DOHH2 (cell line): ENCODE data around the gene ROR2.

Experiments
- H3F3A ChIP-seq: fragments of 200-600 bp; sonication (generic), shearing (Covaris generic); 2 replicates; pipeline ENCODE4 v1.6.0; 2016; ENCODE audit warnings: antibody characterized with exemption, mild to moderate bottlenecking; ENCODE audit not compliant: control insufficient read depth, insufficient read depth
- H3K27ac ChIP-seq: fragments of 200-600 bp; sonication (generic); 2 replicates; pipeline ENCODE4 v1.5.1; 2014; ENCODE audit warnings: low read depth, mild to moderate bottlenecking, low read length, moderate library complexity
- H3K27me3 ChIP-seq: fragments of 200-600 bp; sonication (generic); 2 replicates; pipeline ENCODE4 v1.6.1; 2014; ENCODE audit warnings: mild to moderate bottlenecking, low read length, mixed read lengths; ENCODE audit not compliant: control insufficient read depth
- H3K36me3 ChIP-seq: fragments of 200-600 bp; sonication (generic); 2 replicates; pipeline ENCODE4 v1.6.1; 2014; ENCODE audit warnings: mild to moderate bottlenecking, low read length, moderate library complexity, mixed read lengths; ENCODE audit not compliant: control insufficient read depth
- H3K4me1 ChIP-seq: fragments of 200-600 bp; sonication (generic); 2 replicates; pipeline ENCODE4 v1.6.1; 2014; ENCODE audit warnings: mild to moderate bottlenecking, low read length, mixed read lengths; ENCODE audit not compliant: control insufficient read depth
- H3K4me2 ChIP-seq: fragments of 200-600 bp; sonication (generic); 2 replicates; pipeline ENCODE4 v1.6.0; 2014; ENCODE audit warnings: mild to moderate bottlenecking, low read length, moderate library complexity
- H3K4me3 ChIP-seq: fragments of 200-600 bp; sonication (generic); 2 replicates; pipeline ENCODE4 v1.5.1; 2014; ENCODE audit warnings: mild to moderate bottlenecking, low read length, mixed read lengths
- H3K79me2 ChIP-seq: fragments of 200-600 bp; sonication (generic); 2 replicates; pipeline ENCODE4 v1.6.1; 2014; ENCODE audit warnings: mild to moderate bottlenecking, low read length, mixed read lengths; ENCODE audit not compliant: control insufficient read depth
- H3K9me2 ChIP-seq: fragments of 200-600 bp; sonication (generic); replicated peaks from 2 replicates; pipeline ENCODE4 v1.6.1; 2014; ENCODE audit warnings: mild to moderate bottlenecking, low read length, mixed read lengths; ENCODE audit not compliant: control insufficient read depth
- H3K9me3 ChIP-seq: fragments of 200-600 bp; sonication (generic); 2 replicates; pipeline ENCODE4 v1.6.1; 2014; ENCODE audit warnings: antibody characterized with exemption, low read length, mixed read lengths; ENCODE audit not compliant: control insufficient read depth, insufficient read depth
- H4K20me1 ChIP-seq: fragments of 200-600 bp; sonication (generic); 2 replicates; pipeline ENCODE4 v1.6.0; 2014; ENCODE audit warnings: low read depth, mild to moderate bottlenecking, antibody characterized with exemption, low read length, moderate library complexity; ENCODE audit not compliant: control insufficient read depth, insufficient read depth
- EZH2phosphoT487 ChIP-seq: fragments of 200-600 bp; sonication (generic); IDR thresholded peaks from 2 replicates; pipeline ENCODE4 v1.6.1; 2017; ENCODE audit warnings: borderline replicate concordance, mild to moderate bottlenecking, antibody characterized with exemption, low read length, moderate library complexity, mixed read lengths
- TF ChIP-seq, protein P1 (sequence below): fragments of 200-600 bp; sonication (generic); IDR thresholded peaks from one replicate; pipeline ENCODE4 v1.5.1; 2014; ENCODE audit warnings: antibody characterized with exemption, mild to moderate bottlenecking, low read depth, low read length; ENCODE audit not compliant: poor library complexity, severe bottlenecking

Gene ROR2

GRCh38 chr9:91789941-91790340 is 160.1 kb downstream of the ROR2 start:
- no peak for TF ChIP-seq EZH2phosphoT487
- TF ChIP-seq, protein P1, sequence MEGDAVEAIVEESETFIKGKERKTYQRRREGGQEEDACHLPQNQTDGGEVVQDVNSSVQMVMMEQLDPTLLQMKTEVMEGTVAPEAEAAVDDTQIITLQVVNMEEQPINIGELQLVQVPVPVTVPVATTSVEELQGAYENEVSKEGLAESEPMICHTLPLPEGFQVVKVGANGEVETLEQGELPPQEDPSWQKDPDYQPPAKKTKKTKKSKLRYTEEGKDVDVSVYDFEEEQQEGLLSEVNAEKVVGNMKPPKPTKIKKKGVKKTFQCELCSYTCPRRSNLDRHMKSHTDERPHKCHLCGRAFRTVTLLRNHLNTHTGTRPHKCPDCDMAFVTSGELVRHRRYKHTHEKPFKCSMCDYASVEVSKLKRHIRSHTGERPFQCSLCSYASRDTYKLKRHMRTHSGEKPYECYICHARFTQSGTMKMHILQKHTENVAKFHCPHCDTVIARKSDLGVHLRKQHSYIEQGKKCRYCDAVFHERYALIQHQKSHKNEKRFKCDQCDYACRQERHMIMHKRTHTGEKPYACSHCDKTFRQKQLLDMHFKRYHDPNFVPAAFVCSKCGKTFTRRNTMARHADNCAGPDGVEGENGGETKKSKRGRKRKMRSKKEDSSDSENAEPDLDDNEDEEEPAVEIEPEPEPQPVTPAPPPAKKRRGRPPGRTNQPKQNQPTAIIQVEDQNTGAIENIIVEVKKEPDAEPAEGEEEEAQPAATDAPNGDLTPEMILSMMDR = no peak
- no peak overlapping the region for H3K4me3 ChIP-seq
- no peak overlapping the region for H3K27ac ChIP-seq
- peaks cover 6% of the 10 kb centered on the region; the same call in 1 of the 2 replicates for H3K27me3 ChIP-seq
- no peaks in the 10 kb centered on the region for H3F3A ChIP-seq
- no peaks in the 10 kb centered on the region for H3K4me1 ChIP-seq
- no peaks in the 10 kb centered on the region for H3K79me2 ChIP-seq
- no peaks in the 10 kb centered on the region for H3K9me3 ChIP-seq
- no peaks in the 10 kb centered on the region for H3K9me2 ChIP-seq
- H3K36me3 ChIP-seq = no peaks in the 10 kb centered on the region
- no peak overlapping the region for H3K4me2 ChIP-seq
- H4K20me1 ChIP-seq = no peaks in the 10 kb centered on the region

- no peaks in the 10 kb centered on the region for H3K79me2 ChIP-seq
- H4K20me1 ChIP-seq = no peaks in the 10 kb centered on the region
- H3F3A ChIP-seq = no peaks in the 10 kb centered on the region
- H3K4me3 ChIP-seq = no peak overlapping the region
- H3K4me2 ChIP-seq = no peak overlapping the region
- no peak for TF ChIP-seq EZH2phosphoT487
- TF ChIP-seq, protein P1 = no peak
- H3K27ac ChIP-seq = no peak overlapping the region
- no peaks in the 10 kb centered on the region for H3K9me2 ChIP-seq
- H3K9me3 ChIP-seq = no peaks in the 10 kb centered on the region
- H3K4me1 ChIP-seq = no peaks in the 10 kb centered on the region
- peaks cover 2% of the 10 kb centered on the region; the same call in 1 of the 2 replicates for H3K27me3 ChIP-seq
- H3K36me3 ChIP-seq = no peaks in the 10 kb centered on the region
Observed at GRCh38 chr9:91787931-91788330, 162.1 kb downstream of the ROR2 start.

GRCh38 chr9:91786132-91786896 is 163.7 kb downstream of the ROR2 start:
- Histone ChIP-seq H3K36me3 (no peaks in the 10 kb centered on the region), H3K9me2 (no peaks in the 10 kb centered on the region), H3K4me3 (no peak overlapping the region), H4K20me1 (no peaks in the 10 kb centered on the region), H3K79me2 (no peaks in the 10 kb centered on the region), H3K4me2 (no peak overlapping the region), H3F3A (no peaks in the 10 kb centered on the region), H3K9me3 (no peaks in the 10 kb centered on the region), H3K27ac (no peak overlapping the region), H3K27me3 (peaks cover 4% of the 10 kb centered on the region; the same call in 1 of the 2 replicates), H3K4me1 (no peaks in the 10 kb centered on the region)
- no peak for TF ChIP-seq EZH2phosphoT487
- TF ChIP-seq, protein P1 = no peak
